OCI-LY7 (cell line): Measurements from ENCODE around the gene FERMT3. TPM values are rescaled to one million over a fixed set of nuclear protein-coding genes. Genes with fewer than 3 reads are reported as not detected.
A peak's percentile ranks its signal among the peaks of the same experiment; 100 is the strongest.

ENCODE experiments used
- BruUV-seq: library from RNA; stranded (reverse); fragments of 400-500 nt; replicated peaks from 2 replicates; lab custom pipeline; 2021; lab: Mats Ljungman, UMichigan
- CTCF ChIA-PET: fragments of 300-600 bp; sonication (Branson Sonifier 250); formaldehyde crosslinking; loops from one replicate; lab custom pipeline; 2022; ENCODE audit warnings: antibody characterized with exemption; ENCODE audit not compliant: unreplicated experiment; lab: Charles Lee
- POLR2A ChIA-PET: fragments of 300-600 bp; sonication (Branson Sonifier 250); formaldehyde crosslinking; loops from one replicate; lab custom pipeline; 2022; ENCODE audit warnings: antibody characterized with exemption; lab: Charles Lee
- DNase-seq: peaks from one replicate; pipeline ENCODE4 v3.0.0-alpha.2; 2015; ENCODE audit warnings: low spot score
- H2AFZ ChIP-seq: fragments of 200-600 bp; sonication (generic), shearing (Covaris generic); 2 replicates; pipeline ENCODE4 v1.6.1; 2014; ENCODE audit warnings: mild to moderate bottlenecking, antibody characterized with exemption, low read length, moderate library complexity
- H3K27ac ChIP-seq: fragments of 200-600 bp; sonication (generic); 2 replicates; pipeline ENCODE4 v1.5.1; 2014; ENCODE audit warnings: mixed run types, low read depth, mild to moderate bottlenecking, moderate library complexity, low read length, inconsistent platforms; ENCODE audit not compliant: poor library complexity, severe bottlenecking
- H3K36me3 ChIP-seq: fragments of 200-600 bp; sonication (generic); 2 replicates; pipeline ENCODE4 v1.6.1; 2014; ENCODE audit warnings: mild to moderate bottlenecking, antibody characterized with exemption, low read length, moderate library complexity, mixed read lengths; ENCODE audit not compliant: insufficient read depth
- H3K4me1 ChIP-seq: fragments of 200-600 bp; sonication (generic); 2 replicates; pipeline ENCODE4 v1.5.1; 2014; ENCODE audit warnings: mild to moderate bottlenecking, low read length; ENCODE audit not compliant: insufficient read depth, poor library complexity, severe bottlenecking
- H3K4me2 ChIP-seq: fragments of 200-600 bp; sonication (generic); 2 replicates; pipeline ENCODE4 v1.6.1; 2014; ENCODE audit warnings: mild to moderate bottlenecking, low read length
- H3K4me3 ChIP-seq: fragments of 200-600 bp; sonication (generic); 2 replicates; pipeline ENCODE4 v1.5.1; 2014; ENCODE audit warnings: mild to moderate bottlenecking, low read depth, low read length; ENCODE audit not compliant: poor library complexity, severe bottlenecking
- H3K79me2 ChIP-seq: fragments of 200-600 bp; sonication (generic); 2 replicates; pipeline ENCODE4 v1.6.1; 2016; ENCODE audit warnings: low read depth, mild to moderate bottlenecking, low read length, moderate library complexity, mixed read lengths; ENCODE audit not compliant: insufficient read depth
- H3K9me2 ChIP-seq: fragments of 200-600 bp; sonication (generic); 2 replicates; pipeline ENCODE4 v1.6.1; 2016; ENCODE audit warnings: mild to moderate bottlenecking, low read length, mixed read lengths; ENCODE audit not compliant: insufficient read depth
- H3K9me3 ChIP-seq: fragments of 200-600 bp; sonication (generic); 2 replicates; pipeline ENCODE4 v1.6.1; 2014; ENCODE audit warnings: mild to moderate bottlenecking, mixed run types, low read length, mixed read lengths
- H4K20me1 ChIP-seq: fragments of 200-600 bp; sonication (generic); 2 replicates; pipeline ENCODE4 v1.6.1; 2014; ENCODE audit warnings: mild to moderate bottlenecking, antibody characterized with exemption, low read length, moderate library complexity, mixed read lengths; ENCODE audit not compliant: insufficient read depth
- EZH2phosphoT487 ChIP-seq: fragments of 200-600 bp; sonication (generic); IDR thresholded peaks from 2 replicates; pipeline ENCODE4 v1.6.1; 2018; ENCODE audit warnings: low read depth, borderline replicate concordance, mild to moderate bottlenecking, mixed run types, antibody characterized with exemption, low read length, moderate library complexity, mixed read lengths
- intact Hi-C: fragments of 100-400 bp; cut with micrococcal nuclease; formaldehyde crosslinking; loops from one replicate; pipeline ENCODE4 v1.10.0; 2022; ENCODE audit not compliant: unreplicated experiment
- total RNA-seq, 2 experiments: library from RNA; depleted of rRNA in 1 of 2; stranded (reverse); fragments of >200 nt in 1 of 2; shearing (Covaris generic) in 1 of 2; gene quantifications; 2 replicates each; pipeline ENCODE4 v1.2.3, GENCODE V29; 2014 to 2022
- TF ChIP-seq, protein P1 (sequence below): fragments of 200-600 bp; sonication (generic); conservative IDR thresholded peaks from 2 replicates; pipeline ENCODE4 v1.5.1; 2014; ENCODE audit warnings: mild to moderate bottlenecking, antibody characterized with exemption, low read length, moderate library complexity, mixed read lengths

FERMT3 gene
- total RNA-seq, 2 experiments from 2014 or later, result 120 to 201 TPM

DNA sequence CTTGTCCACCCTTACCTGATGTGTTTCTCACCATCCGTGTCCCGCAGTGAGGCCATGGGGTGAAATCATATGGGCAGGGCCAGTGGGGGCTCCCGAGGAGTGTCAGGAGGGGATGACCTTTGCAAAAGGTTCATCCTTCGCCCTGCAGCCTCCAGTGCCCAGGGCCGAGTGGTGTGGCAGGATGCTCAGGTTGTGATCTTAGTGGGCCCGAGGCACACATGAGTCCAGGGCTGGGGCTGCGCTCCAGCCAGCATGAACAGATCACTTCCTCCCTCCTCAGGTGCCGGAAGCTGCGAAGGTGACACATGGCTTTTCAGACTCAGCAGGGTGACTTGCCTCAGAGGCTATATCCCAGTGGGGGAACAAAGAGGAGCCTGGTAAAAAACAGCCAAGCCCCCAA, 31.6 kb downstream of the FERMT3 start:
- Histone ChIP-seq H3K9me3 (no peaks in the 10 kb centered on the region), H3K4me2 (no peak overlapping the region), H3K36me3 (peaks cover 26% of the 10 kb centered on the region), H3K9me2 (no peaks in the 10 kb centered on the region), H2AFZ (no peak overlapping the region), H3K4me1 (peaks cover 53% of the 10 kb centered on the region), H3K79me2 (peaks cover 11% of the 10 kb centered on the region; the same call in 1 of the 2 replicates), H3K4me3 (no peak overlapping the region), H3K27ac (peak overlapping the region; percentile 91), H4K20me1 (no peaks in the 10 kb centered on the region)
- no peak for DNase-seq
- ChIA-PET POLR2A (no interaction called here), CTCF (interaction anchor here (1.0 to 1.9 kb wide), 2 partner anchors 31 to 32 kb away, joined by 3 to 9 read pairs; partner anchors contain the start of gene FERMT3)
- TF ChIP-seq EZH2phosphoT487, result no peak
- TF ChIP-seq, protein P1, sequence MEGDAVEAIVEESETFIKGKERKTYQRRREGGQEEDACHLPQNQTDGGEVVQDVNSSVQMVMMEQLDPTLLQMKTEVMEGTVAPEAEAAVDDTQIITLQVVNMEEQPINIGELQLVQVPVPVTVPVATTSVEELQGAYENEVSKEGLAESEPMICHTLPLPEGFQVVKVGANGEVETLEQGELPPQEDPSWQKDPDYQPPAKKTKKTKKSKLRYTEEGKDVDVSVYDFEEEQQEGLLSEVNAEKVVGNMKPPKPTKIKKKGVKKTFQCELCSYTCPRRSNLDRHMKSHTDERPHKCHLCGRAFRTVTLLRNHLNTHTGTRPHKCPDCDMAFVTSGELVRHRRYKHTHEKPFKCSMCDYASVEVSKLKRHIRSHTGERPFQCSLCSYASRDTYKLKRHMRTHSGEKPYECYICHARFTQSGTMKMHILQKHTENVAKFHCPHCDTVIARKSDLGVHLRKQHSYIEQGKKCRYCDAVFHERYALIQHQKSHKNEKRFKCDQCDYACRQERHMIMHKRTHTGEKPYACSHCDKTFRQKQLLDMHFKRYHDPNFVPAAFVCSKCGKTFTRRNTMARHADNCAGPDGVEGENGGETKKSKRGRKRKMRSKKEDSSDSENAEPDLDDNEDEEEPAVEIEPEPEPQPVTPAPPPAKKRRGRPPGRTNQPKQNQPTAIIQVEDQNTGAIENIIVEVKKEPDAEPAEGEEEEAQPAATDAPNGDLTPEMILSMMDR, result no peak
- no TSS peak for BruUV-seq
- intact Hi-C loops, result no loop called here

DNA sequence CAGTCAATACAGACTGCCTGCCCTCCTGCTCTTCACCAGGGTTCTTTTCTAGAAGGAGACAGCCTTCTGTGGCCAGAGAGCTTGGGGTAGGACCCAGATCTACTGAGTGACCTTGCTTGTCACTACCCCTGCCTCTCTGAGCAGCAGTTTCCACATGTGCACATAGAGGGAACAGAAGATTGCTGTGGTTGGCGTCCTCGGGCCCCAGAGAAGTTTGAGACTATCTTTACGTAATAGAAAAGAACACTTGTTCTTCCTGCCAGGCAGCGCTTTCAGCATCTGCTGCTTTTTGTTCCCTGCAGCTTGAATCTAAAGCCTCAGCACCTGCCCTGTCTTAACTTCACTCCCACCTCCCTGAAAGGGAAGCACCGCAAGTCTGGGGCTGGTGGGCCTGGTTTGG, 32.5 kb downstream of the FERMT3 start:
- Histone ChIP-seq H2AFZ (no peak overlapping the region), H3K9me3 (no peaks in the 10 kb centered on the region), H3K27ac (peak overlapping the region; percentile 91), H3K36me3 (peaks cover 35% of the 10 kb centered on the region), H3K79me2 (peaks cover 11% of the 10 kb centered on the region; the same call in 1 of the 2 replicates), H3K4me1 (peaks cover 49% of the 10 kb centered on the region), H3K4me2 (peak overlapping the region; percentile 92; the same call in 1 of the 2 replicates), H3K4me3 (no peak overlapping the region), H4K20me1 (no peaks in the 10 kb centered on the region), H3K9me2 (no peaks in the 10 kb centered on the region)
- BruUV-seq, result no TSS peak
- no peak for TF ChIP-seq EZH2phosphoT487
- intact Hi-C loops, result no loop called here
- ChIA-PET POLR2A (interaction anchor here (0.6 kb wide), 2 partner anchors 299 to 621 kb away, joined by 3 to 5 read pairs; no protein-coding TSS in a partner anchor), CTCF (interaction anchor here (1.9 kb wide), 1 partner anchor 32 kb away, joined by 9 read pairs; the partner anchor contains the start of gene FERMT3)
- DNase-seq, result peak; percentile 40

DNA sequence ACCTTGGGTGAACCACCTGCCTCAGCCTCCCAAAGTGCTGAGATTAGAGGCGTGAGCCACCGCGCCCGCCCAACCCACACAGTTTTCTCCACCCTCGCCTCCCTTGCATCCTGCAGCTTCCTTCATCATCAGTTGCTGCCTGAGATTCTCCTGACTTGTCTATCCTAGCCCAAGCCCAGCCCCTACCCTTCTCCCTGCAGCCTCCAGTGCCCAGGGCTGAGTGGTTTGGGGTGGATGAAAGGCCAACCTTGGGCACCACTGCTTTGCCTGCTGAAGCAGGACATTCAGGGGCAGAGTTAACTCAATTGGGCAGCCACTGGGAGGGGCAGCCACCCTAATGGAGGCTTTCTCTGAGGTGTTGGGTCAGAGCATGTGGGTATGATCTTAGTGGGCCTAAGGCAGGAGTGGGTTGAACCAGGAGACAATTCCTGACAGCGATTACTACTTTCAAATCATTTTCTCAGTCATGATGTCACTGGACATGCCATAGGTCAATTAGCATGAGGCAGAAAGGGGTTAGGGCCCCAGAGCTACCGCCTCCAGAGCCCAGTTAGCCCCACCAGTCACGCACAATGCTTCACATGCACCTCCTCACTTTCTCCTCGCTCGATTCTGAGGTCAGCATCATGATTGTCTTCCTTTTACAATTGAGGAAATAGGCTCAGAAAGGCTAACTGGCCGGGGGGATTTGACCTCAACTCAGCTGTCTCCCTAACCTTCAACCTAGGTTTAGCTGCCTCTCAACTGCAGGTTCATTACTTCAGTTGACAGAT, 33.3 kb downstream of the FERMT3 start:
- Histone ChIP-seq H3K4me2 (peak overlapping the region; percentile 92), H4K20me1 (no peaks in the 10 kb centered on the region), H3K9me3 (no peaks in the 10 kb centered on the region), H3K4me3 (peak overlapping the region; percentile 81), H3K4me1 (peaks cover 52% of the 10 kb centered on the region), H3K79me2 (peaks cover 13% of the 10 kb centered on the region; the same call in 1 of the 2 replicates), H3K9me2 (no peaks in the 10 kb centered on the region), H3K27ac (peak overlapping the region; percentile 91), H2AFZ (no peak overlapping the region), H3K36me3 (peaks cover 43% of the 10 kb centered on the region)
- BruUV-seq, result no TSS peak
- CTCF ChIA-PET, result interaction anchor here (1.9 kb wide), 1 partner anchor 33 kb away, joined by 9 read pairs; the partner anchor contains the start of gene FERMT3
- DNase-seq, result peak; percentile 77
- no peak for TF ChIP-seq EZH2phosphoT487
- TF ChIP-seq, protein P1, result no peak
- POLR2A ChIA-PET, result interaction anchor here (0.6 to 2.2 kb wide), 3 partner anchors 33 to 620 kb away, joined by 3 to 27 read pairs (median 5); partner anchors contain the start of gene FERMT3
- intact Hi-C loops, result loop anchor here (1.0 to 2.0 kb wide), 4 partner anchors 10 to 65 kb away; partner anchors contain the start of genes DNAJC4, ESRRA, FERMT3 and STIP1
